ENCODE measurements around the gene NMNAT2.

Gene NMNAT2

DNA sequence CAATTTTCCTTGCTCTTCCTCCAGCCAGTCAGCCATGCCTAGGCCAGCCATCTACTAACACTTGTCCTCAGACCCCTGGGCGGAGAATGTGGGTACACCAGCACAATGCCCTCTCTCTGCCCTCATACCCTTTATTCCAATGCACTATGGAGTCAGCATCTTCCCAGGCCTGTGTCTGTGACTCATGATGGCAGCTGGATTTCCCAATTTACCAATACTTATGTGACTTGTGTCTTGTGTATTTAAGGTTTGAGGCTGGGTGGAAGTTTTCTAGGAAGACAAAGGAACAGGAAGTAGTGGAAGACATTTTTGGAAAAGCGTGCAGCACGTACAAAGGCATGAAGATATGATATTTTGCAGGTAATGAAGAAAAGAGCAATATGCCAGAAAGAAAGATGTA is 114.3 kb downstream of the NMNAT2 start:
- H3F3A ChIP-seq (ENCODE audit: insufficient read depth, low read length), result no peaks in the 10 kb centered on the region
- no peaks in the 10 kb centered on the region for H3K9me2 ChIP-seq (ENCODE audit: low read depth, low read length)
- no peak overlapping the region for H3K27ac ChIP-seq (ENCODE audit: low read depth, low read length, poor library complexity, severe bottlenecking)
- H3K9ac ChIP-seq (ENCODE audit: low read length), result no peak overlapping the region
- H3K79me2 ChIP-seq (ENCODE audit: insufficient read depth, low read length), result no peaks in the 10 kb centered on the region
- H3K4me3 ChIP-seq (ENCODE audit: low read depth, low read length, poor library complexity, severe bottlenecking), result no peak overlapping the region
- H2AFZ ChIP-seq (ENCODE audit: low read length), result no peak overlapping the region
- H4K20me1 ChIP-seq (ENCODE audit: insufficient read depth, low read length), result no peaks in the 10 kb centered on the region
- no peak overlapping the region for H3K4me2 ChIP-seq (ENCODE audit: low read length)
- no peaks in the 10 kb centered on the region for H3K4me1 ChIP-seq (ENCODE audit: insufficient read depth, low read length, severe bottlenecking)
- TF ChIP-seq EZH2 (IDR thresholded peaks at IDR 0.05; ENCODE audit: borderline replicate concordance, low read length), result no peak
- TF ChIP-seq, protein P1, sequence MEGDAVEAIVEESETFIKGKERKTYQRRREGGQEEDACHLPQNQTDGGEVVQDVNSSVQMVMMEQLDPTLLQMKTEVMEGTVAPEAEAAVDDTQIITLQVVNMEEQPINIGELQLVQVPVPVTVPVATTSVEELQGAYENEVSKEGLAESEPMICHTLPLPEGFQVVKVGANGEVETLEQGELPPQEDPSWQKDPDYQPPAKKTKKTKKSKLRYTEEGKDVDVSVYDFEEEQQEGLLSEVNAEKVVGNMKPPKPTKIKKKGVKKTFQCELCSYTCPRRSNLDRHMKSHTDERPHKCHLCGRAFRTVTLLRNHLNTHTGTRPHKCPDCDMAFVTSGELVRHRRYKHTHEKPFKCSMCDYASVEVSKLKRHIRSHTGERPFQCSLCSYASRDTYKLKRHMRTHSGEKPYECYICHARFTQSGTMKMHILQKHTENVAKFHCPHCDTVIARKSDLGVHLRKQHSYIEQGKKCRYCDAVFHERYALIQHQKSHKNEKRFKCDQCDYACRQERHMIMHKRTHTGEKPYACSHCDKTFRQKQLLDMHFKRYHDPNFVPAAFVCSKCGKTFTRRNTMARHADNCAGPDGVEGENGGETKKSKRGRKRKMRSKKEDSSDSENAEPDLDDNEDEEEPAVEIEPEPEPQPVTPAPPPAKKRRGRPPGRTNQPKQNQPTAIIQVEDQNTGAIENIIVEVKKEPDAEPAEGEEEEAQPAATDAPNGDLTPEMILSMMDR (IDR thresholded peaks at IDR 0.05; ENCODE audit: low read length), result no peak
- no peaks in the 10 kb centered on the region for H3K9me3 ChIP-seq (ENCODE audit: low read length)
- H3K36me3 ChIP-seq (ENCODE audit: insufficient read depth, low read length), result no peaks in the 10 kb centered on the region
- no peaks in the 10 kb centered on the region for H3K27me3 ChIP-seq (ENCODE audit: insufficient read depth, low read length)

GRCh38 chr1:183303323-183303645 is 114.9 kb downstream of the NMNAT2 start:
- Histone ChIP-seq H3K9ac (ENCODE audit: low read length) (no peak overlapping the region), H3K36me3 (ENCODE audit: insufficient read depth, low read length) (no peaks in the 10 kb centered on the region), H3K9me2 (ENCODE audit: low read depth, low read length) (no peaks in the 10 kb centered on the region), H3K79me2 (ENCODE audit: insufficient read depth, low read length) (no peaks in the 10 kb centered on the region), H3K27me3 (ENCODE audit: insufficient read depth, low read length) (no peaks in the 10 kb centered on the region; the same call in 1 of the 2 replicates), H3F3A (ENCODE audit: insufficient read depth, low read length) (no peaks in the 10 kb centered on the region), H3K4me2 (ENCODE audit: low read length) (no peak overlapping the region), H4K20me1 (ENCODE audit: insufficient read depth, low read length) (no peaks in the 10 kb centered on the region), H3K27ac (ENCODE audit: low read depth, low read length, poor library complexity, severe bottlenecking) (no peak overlapping the region), H3K4me1 (ENCODE audit: insufficient read depth, low read length, severe bottlenecking) (no peaks in the 10 kb centered on the region), H3K9me3 (ENCODE audit: low read length) (no peaks in the 10 kb centered on the region), H3K4me3 (ENCODE audit: low read depth, low read length, poor library complexity, severe bottlenecking) (no peak overlapping the region), H2AFZ (ENCODE audit: low read length) (no peak overlapping the region)
- TF ChIP-seq, protein P1 (IDR thresholded peaks at IDR 0.05; ENCODE audit: low read length), result no peak
- TF ChIP-seq EZH2 (IDR thresholded peaks at IDR 0.05; ENCODE audit: borderline replicate concordance, low read length), result no peak

DNA sequence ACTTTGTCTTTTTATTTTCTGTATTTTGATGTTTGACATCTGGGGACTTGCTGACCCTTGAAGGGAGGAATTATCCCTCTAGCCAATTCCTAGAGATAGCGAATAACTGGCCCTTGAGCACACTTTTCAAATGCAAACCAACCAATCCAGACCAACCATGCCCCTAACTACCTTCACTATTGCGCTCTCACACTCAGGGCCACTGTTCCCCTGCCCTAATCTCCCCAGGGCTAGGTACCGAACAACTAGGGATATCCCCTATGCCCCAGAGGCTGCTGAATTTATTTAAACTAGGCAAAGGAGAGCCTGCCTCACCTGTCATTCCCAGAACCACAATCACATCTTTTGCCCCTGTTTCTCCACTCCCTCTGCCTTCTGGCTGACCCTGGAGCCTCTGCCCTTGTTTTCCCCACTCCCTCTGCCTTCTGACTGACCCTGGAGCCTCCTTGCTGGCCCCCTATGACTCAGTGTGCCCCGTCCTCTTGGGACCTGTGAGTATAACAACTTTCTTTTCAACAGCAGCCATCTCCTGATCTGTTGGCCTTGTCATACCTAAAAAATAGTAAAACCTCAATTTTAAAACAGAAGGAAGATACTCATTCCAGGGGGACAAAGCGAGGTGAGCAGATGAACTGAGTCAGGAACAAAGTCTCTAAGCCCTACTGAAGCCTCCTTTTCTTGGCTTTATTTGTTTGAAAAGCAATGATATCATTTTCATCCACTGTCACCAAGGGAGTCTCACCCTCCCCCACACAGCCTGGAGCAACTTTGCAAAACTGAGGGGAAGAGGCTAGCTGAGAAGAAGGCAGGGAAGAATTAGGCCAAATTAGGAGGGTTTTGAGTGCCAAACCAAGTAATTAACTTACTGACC is 115.5 kb downstream of the NMNAT2 start:
- Histone ChIP-seq H3F3A (ENCODE audit: insufficient read depth, low read length) (no peaks in the 10 kb centered on the region), H3K4me3 (ENCODE audit: low read depth, low read length, poor library complexity, severe bottlenecking) (no peak overlapping the region), H3K9ac (ENCODE audit: low read length) (no peak overlapping the region), H3K4me2 (ENCODE audit: low read length) (no peak overlapping the region), H3K4me1 (ENCODE audit: insufficient read depth, low read length, severe bottlenecking) (no peaks in the 10 kb centered on the region), H3K27ac (ENCODE audit: low read depth, low read length, poor library complexity, severe bottlenecking) (no peak overlapping the region), H3K9me3 (ENCODE audit: low read length) (no peaks in the 10 kb centered on the region), H3K27me3 (ENCODE audit: insufficient read depth, low read length) (no peaks in the 10 kb centered on the region; the same call in 1 of the 2 replicates), H2AFZ (ENCODE audit: low read length) (no peak overlapping the region), H3K36me3 (ENCODE audit: insufficient read depth, low read length) (no peaks in the 10 kb centered on the region), H3K9me2 (ENCODE audit: low read depth, low read length) (no peaks in the 10 kb centered on the region), H4K20me1 (ENCODE audit: insufficient read depth, low read length) (no peaks in the 10 kb centered on the region), H3K79me2 (ENCODE audit: insufficient read depth, low read length) (no peaks in the 10 kb centered on the region)
- TF ChIP-seq, protein P1 (IDR thresholded peaks at IDR 0.05; ENCODE audit: low read length), result no peak
- TF ChIP-seq EZH2 (IDR thresholded peaks at IDR 0.05; ENCODE audit: borderline replicate concordance, low read length), result no peak

All from OCI-LY1 (cell line).